Measurements from ENCODE around the gene RBMS1. TPM values are rescaled to one million over a fixed set of nuclear protein-coding genes. Genes with fewer than 3 reads are reported as not detected.

Gene RBMS1
- total RNA-seq, 1 donor: 111 TPM

- no peak for DNase-seq (ENCODE audit: insufficient read length, low spot score, missing footprints)
- Histone ChIP-seq H4K20me1 (ENCODE audit: insufficient read depth, low read length) (peaks cover 21% of the 10 kb centered on the region), H3K4me1 (ENCODE audit: insufficient read depth, low read length) (peaks cover 16% of the 10 kb centered on the region)
These were observed 154.5 kb downstream of the RBMS1 start for GRCh38 chr2:160338901-160339685.

GRCh38 chr2:160337728-160338127 is 155.9 kb downstream of the RBMS1 start:
- Histone ChIP-seq H3K27me3 (ENCODE audit: insufficient read depth, low read length) (no peaks in the 10 kb centered on the region), H3K36me3 (ENCODE audit: insufficient read depth, low read length) (no peaks in the 10 kb centered on the region), H3K27ac (ENCODE audit: low read depth, low read length) (no peak overlapping the region), H3K79me2 (ENCODE audit: insufficient read depth, low read length) (peaks cover 96% of the 10 kb centered on the region), H4K20me1 (ENCODE audit: insufficient read depth, low read length) (peaks cover 29% of the 10 kb centered on the region), H3K4me1 (ENCODE audit: insufficient read depth, low read length) (peaks cover 25% of the 10 kb centered on the region), H2AFZ (ENCODE audit: low read length) (no peak overlapping the region), H3K4me2 (ENCODE audit: insufficient read depth, low read length) (no peak overlapping the region), H3K9me3 (ENCODE audit: low read depth, low read length) (no peaks in the 10 kb centered on the region), H3K4me3 (ENCODE audit: insufficient read depth, low read length) (no peak overlapping the region)
- TF ChIP-seq, protein P1, sequence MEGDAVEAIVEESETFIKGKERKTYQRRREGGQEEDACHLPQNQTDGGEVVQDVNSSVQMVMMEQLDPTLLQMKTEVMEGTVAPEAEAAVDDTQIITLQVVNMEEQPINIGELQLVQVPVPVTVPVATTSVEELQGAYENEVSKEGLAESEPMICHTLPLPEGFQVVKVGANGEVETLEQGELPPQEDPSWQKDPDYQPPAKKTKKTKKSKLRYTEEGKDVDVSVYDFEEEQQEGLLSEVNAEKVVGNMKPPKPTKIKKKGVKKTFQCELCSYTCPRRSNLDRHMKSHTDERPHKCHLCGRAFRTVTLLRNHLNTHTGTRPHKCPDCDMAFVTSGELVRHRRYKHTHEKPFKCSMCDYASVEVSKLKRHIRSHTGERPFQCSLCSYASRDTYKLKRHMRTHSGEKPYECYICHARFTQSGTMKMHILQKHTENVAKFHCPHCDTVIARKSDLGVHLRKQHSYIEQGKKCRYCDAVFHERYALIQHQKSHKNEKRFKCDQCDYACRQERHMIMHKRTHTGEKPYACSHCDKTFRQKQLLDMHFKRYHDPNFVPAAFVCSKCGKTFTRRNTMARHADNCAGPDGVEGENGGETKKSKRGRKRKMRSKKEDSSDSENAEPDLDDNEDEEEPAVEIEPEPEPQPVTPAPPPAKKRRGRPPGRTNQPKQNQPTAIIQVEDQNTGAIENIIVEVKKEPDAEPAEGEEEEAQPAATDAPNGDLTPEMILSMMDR (IDR thresholded peaks at IDR 0.05; ENCODE audit: extremely low read depth, low read depth, low read length): no peak
- DNase-seq (ENCODE audit: insufficient read length, low spot score, missing footprints): no peak

More at GRCh38 chr2:160338901-160339685, 154.5 kb downstream of the RBMS1 start:
- H3K27ac ChIP-seq (ENCODE audit: low read depth, low read length): peak overlapping the region; percentile 10
- no peak overlapping the region for H3K4me2 ChIP-seq (ENCODE audit: insufficient read depth, low read length)
- H3K4me3 ChIP-seq (ENCODE audit: insufficient read depth, low read length): no peak overlapping the region
- peaks cover 97% of the 10 kb centered on the region for H3K79me2 ChIP-seq (ENCODE audit: insufficient read depth, low read length)
- H2AFZ ChIP-seq (ENCODE audit: low read length): no peak overlapping the region
- no peaks in the 10 kb centered on the region for H3K36me3 ChIP-seq (ENCODE audit: insufficient read depth, low read length)
- no peaks in the 10 kb centered on the region for H3K27me3 ChIP-seq (ENCODE audit: insufficient read depth, low read length)
- H3K9me3 ChIP-seq (ENCODE audit: low read depth, low read length): no peaks in the 10 kb centered on the region
- TF ChIP-seq, protein P1 (IDR thresholded peaks at IDR 0.05; ENCODE audit: extremely low read depth, low read depth, low read length): no peak

- no peak overlapping the region for H2AFZ ChIP-seq (ENCODE audit: low read length)
- H3K27ac ChIP-seq (ENCODE audit: low read depth, low read length): no peak overlapping the region
- peaks cover 36% of the 10 kb centered on the region for H4K20me1 ChIP-seq (ENCODE audit: insufficient read depth, low read length)
- H3K27me3 ChIP-seq (ENCODE audit: insufficient read depth, low read length): no peaks in the 10 kb centered on the region
- DNase-seq (ENCODE audit: insufficient read length, low spot score, missing footprints): no peak
- H3K4me2 ChIP-seq (ENCODE audit: insufficient read depth, low read length): no peak overlapping the region
- no peaks in the 10 kb centered on the region for H3K9me3 ChIP-seq (ENCODE audit: low read depth, low read length)
- peaks cover 31% of the 10 kb centered on the region for H3K4me1 ChIP-seq (ENCODE audit: insufficient read depth, low read length)
- peaks cover 96% of the 10 kb centered on the region for H3K79me2 ChIP-seq (ENCODE audit: insufficient read depth, low read length)
- H3K36me3 ChIP-seq (ENCODE audit: insufficient read depth, low read length): no peaks in the 10 kb centered on the region
- TF ChIP-seq, protein P1 (IDR thresholded peaks at IDR 0.05; ENCODE audit: extremely low read depth, low read depth, low read length): no peak
- H3K4me3 ChIP-seq (ENCODE audit: insufficient read depth, low read length): no peak overlapping the region
These were observed 157.0 kb downstream of the RBMS1 start for GRCh38 chr2:160336635-160337034.

- Histone ChIP-seq H3K4me2 (ENCODE audit: insufficient read depth, low read length) (no peak overlapping the region), H3K27ac (ENCODE audit: low read depth, low read length) (peak overlapping the region; percentile 24), H2AFZ (ENCODE audit: low read length) (no peak overlapping the region), H4K20me1 (ENCODE audit: insufficient read depth, low read length) (peaks cover 31% of the 10 kb centered on the region), H3K4me3 (ENCODE audit: insufficient read depth, low read length) (no peak overlapping the region), H3K4me1 (ENCODE audit: insufficient read depth, low read length) (peaks cover 31% of the 10 kb centered on the region), H3K27me3 (ENCODE audit: insufficient read depth, low read length) (no peaks in the 10 kb centered on the region), H3K9me3 (ENCODE audit: low read depth, low read length) (no peaks in the 10 kb centered on the region), H3K79me2 (ENCODE audit: insufficient read depth, low read length) (peaks cover 96% of the 10 kb centered on the region), H3K36me3 (ENCODE audit: insufficient read depth, low read length) (no peaks in the 10 kb centered on the region)
- TF ChIP-seq, protein P1 (IDR thresholded peaks at IDR 0.05; ENCODE audit: extremely low read depth, low read depth, low read length): no peak
- DNase-seq (ENCODE audit: insufficient read length, low spot score, missing footprints): no peak
These were observed 157.5 kb downstream of the RBMS1 start for GRCh38 chr2:160336105-160336504.
